Glutamatergic neuron (in vitro differentiated cells): ENCODE measurements around the gene HAPLN2. TPM values are rescaled to one million over a fixed set of nuclear protein-coding genes. Genes with fewer than 3 reads are reported as not detected.
A peak's percentile ranks its signal among the peaks of the same experiment; 100 is the strongest.
"Not testable (repeated sequence)": the region's sequence is repeated elsewhere in the genome, so short reads cannot be mapped to it uniquely, and the experiment has no call there.

Experiments
- DNase-seq: peaks from one replicate; pipeline ENCODE4 v3.0.0; 2022
- H3K27ac Mint-ChIP-seq: one replicate; pipeline ENCODE4 v1.8.0; 2020; ENCODE audit warnings: mild to moderate bottlenecking, mixed read lengths, inconsistent platforms; ENCODE audit not compliant: unreplicated experiment
- H3K27me3 Mint-ChIP-seq: one replicate; pipeline ENCODE4 v1.8.0; 2020; ENCODE audit warnings: mild to moderate bottlenecking, moderate library complexity, mixed read lengths, inconsistent platforms; ENCODE audit not compliant: unreplicated experiment
- H3K36me3 Mint-ChIP-seq: one replicate; pipeline ENCODE4 v1.8.0; 2020; ENCODE audit warnings: mild to moderate bottlenecking, mixed read lengths, inconsistent platforms; ENCODE audit not compliant: unreplicated experiment
- H3K4me1 Mint-ChIP-seq: one replicate; pipeline ENCODE4 v1.8.0; 2020; ENCODE audit warnings: mild to moderate bottlenecking, low read depth, mixed read lengths, inconsistent platforms; ENCODE audit not compliant: unreplicated experiment
- H3K4me3 Mint-ChIP-seq: one replicate; pipeline ENCODE4 v1.8.0; 2020; ENCODE audit warnings: mild to moderate bottlenecking, mixed read lengths, inconsistent platforms; ENCODE audit not compliant: unreplicated experiment
- H3K9me3 Mint-ChIP-seq: one replicate; pipeline ENCODE4 v1.8.0; 2020; ENCODE audit warnings: mild to moderate bottlenecking, moderate library complexity, mixed read lengths, inconsistent platforms; ENCODE audit not compliant: unreplicated experiment
- total RNA-seq: library from RNA; stranded (reverse); fragmentation: NEBNext Ultra II Directional; extraction: Animal tissue kit (Norgen Biotek cat#: 25700); gene quantifications from one replicate; pipeline ENCODE4 v1.2.1, GENCODE V29; 2021; ENCODE audit not compliant: unreplicated experiment
- TF ChIP-seq, protein P1 (sequence below): fragments of 200-600 bp; sonication (generic); IDR thresholded peaks from one replicate; pipeline ENCODE4 v1.5.0; 2021; ENCODE audit not compliant: partially characterized antibody, unreplicated experiment

The HAPLN2 gene
- total RNA-seq, 1 donor from 2014 or later, result 0.71 TPM

GRCh38 chr1:156608036-156608674 is 11.1 kb upstream of the HAPLN2 start:
- Mint-ChIP-seq H3K27ac (peak overlapping the region; percentile 91), H3K36me3 (no peaks in the 10 kb centered on the region), H3K4me1 (peaks cover 11% of the 10 kb centered on the region), H3K27me3 (no peaks in the 10 kb centered on the region), H3K4me3 (peak overlapping the region; percentile 61), H3K9me3 (no peaks in the 10 kb centered on the region)
- DNase-seq, result peak; percentile 61
- TF ChIP-seq, protein P1, sequence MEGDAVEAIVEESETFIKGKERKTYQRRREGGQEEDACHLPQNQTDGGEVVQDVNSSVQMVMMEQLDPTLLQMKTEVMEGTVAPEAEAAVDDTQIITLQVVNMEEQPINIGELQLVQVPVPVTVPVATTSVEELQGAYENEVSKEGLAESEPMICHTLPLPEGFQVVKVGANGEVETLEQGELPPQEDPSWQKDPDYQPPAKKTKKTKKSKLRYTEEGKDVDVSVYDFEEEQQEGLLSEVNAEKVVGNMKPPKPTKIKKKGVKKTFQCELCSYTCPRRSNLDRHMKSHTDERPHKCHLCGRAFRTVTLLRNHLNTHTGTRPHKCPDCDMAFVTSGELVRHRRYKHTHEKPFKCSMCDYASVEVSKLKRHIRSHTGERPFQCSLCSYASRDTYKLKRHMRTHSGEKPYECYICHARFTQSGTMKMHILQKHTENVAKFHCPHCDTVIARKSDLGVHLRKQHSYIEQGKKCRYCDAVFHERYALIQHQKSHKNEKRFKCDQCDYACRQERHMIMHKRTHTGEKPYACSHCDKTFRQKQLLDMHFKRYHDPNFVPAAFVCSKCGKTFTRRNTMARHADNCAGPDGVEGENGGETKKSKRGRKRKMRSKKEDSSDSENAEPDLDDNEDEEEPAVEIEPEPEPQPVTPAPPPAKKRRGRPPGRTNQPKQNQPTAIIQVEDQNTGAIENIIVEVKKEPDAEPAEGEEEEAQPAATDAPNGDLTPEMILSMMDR, result peak; percentile 58

GRCh38 chr1:156608981-156609380 is 10.2 kb upstream of the HAPLN2 start:
- H3K4me3 Mint-ChIP-seq, result peak overlapping the region; percentile 61
- no peaks in the 10 kb centered on the region for H3K27me3 Mint-ChIP-seq
- H3K9me3 Mint-ChIP-seq, result no peaks in the 10 kb centered on the region
- peak; percentile 65 for DNase-seq
- TF ChIP-seq, protein P1, result peak; percentile 75
- no peaks in the 10 kb centered on the region for H3K36me3 Mint-ChIP-seq
- peaks cover 11% of the 10 kb centered on the region for H3K4me1 Mint-ChIP-seq
- peak overlapping the region; percentile 91 for H3K27ac Mint-ChIP-seq

GRCh38 chr1:156610072-156610471 is 9.1 kb upstream of the HAPLN2 start:
- DNase-seq, H3K9me3 Mint-ChIP-seq, H3K4me3 Mint-ChIP-seq, H3K27ac Mint-ChIP-seq, H3K36me3 Mint-ChIP-seq, H3K27me3 Mint-ChIP-seq: not testable (repeated sequence)
- peaks cover 11% of the 10 kb centered on the region for H3K4me1 Mint-ChIP-seq

DNA sequence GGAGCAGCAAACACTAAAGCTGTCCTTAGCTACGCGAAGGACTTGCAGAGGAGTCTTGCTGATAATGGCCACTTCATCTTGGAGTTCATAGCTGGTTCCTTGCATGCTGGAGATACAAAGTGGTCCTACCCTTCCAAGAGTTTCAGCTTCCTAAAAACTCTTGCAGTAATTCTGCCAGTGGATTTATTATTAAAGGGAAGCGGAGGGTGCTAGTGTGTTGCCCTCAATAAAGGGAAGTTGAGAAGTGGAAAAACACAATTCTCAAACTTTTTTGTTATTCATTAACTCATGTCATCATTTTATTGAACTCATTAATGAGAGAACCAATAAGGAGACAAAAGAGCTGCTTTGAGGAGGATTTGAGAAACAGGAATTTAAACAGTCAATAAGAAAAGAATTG is 6.5 kb upstream of the HAPLN2 start:
- H3K27ac Mint-ChIP-seq, result no peak overlapping the region
- H3K36me3 Mint-ChIP-seq, result no peaks in the 10 kb centered on the region
- no peaks in the 10 kb centered on the region for H3K27me3 Mint-ChIP-seq
- H3K4me1 Mint-ChIP-seq, result peaks cover 16% of the 10 kb centered on the region
- TF ChIP-seq, protein P1, result no peak
- H3K9me3 Mint-ChIP-seq, result no peaks in the 10 kb centered on the region
- no peak overlapping the region for H3K4me3 Mint-ChIP-seq
- no peak for DNase-seq

- Mint-ChIP-seq H3K4me1 (peaks cover 10% of the 10 kb centered on the region), H3K27ac (no peak overlapping the region), H3K27me3 (peaks cover 7% of the 10 kb centered on the region), H3K9me3 (peaks cover 3% of the 10 kb centered on the region), H3K4me3 (no peak overlapping the region), H3K36me3 (no peaks in the 10 kb centered on the region)
- no peak for DNase-seq
- TF ChIP-seq, protein P1, result no peak
These were observed 3.3 kb upstream of the HAPLN2 start for GRCh38 chr1:156615946-156616345.
